ENCODE data around the gene CYP2J2. TPM values are rescaled to one million over a fixed set of nuclear protein-coding genes. Genes with fewer than 3 reads are reported as not detected.
"Not testable (repeated sequence)": the region's sequence is repeated elsewhere in the genome, so short reads cannot be mapped to it uniquely, and the experiment has no call there.

CYP2J2 gene
- total RNA-seq, 1 experiment from 2014 or later, result 0.72 TPM

DNA sequence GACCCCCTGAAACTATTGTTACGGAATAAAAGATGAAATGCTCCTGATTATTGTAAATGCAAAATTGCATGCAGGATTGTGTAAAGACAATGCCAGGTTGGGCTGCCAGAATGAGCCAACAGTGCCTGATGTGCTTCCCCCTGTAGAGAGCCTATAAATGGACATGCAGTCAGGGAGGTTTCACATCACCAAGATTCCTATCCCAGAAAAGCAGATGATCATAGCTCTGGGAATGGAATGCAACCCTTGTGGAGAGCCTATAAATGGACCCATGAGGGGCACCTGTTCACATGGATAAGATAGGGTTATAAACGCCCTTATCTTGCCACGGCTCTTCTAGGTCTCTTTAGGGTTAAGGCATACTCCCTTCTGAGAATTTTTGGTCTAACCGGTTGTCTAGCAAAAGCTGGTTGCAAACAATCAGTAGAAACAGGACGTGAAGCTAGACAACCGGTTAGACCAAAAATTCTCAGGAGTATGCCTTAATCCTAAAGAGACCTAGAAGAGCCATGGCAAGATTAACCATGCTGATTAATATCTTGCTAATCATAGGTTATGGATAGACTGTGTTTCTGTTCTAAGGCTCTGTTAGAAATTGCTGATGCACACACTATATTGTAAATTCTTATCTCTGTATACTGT is 5.2 kb downstream of the CYP2J2 start:
- DNase-seq (ENCODE audit: low read depth), result not testable (repeated sequence)

DNA sequence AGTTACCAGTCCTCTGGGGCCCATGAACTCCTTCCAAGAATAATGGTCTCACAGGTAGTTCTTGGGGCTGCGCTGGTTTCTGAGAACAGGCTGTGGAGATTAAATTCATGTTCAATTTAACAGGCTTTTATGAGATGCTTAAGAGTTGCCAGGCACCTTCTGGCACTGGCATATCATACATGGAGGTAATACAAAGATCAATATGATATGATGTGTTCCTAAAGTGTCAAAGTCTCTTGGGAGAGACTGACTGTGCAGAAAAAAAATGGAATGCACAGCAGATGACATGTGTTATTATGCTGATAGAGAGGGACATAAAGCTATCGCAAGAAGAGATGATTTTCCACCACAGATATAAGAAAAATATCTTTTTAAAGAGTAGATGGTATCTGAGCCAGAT is 6.8 kb downstream of the CYP2J2 start:
- no peak for DNase-seq (ENCODE audit: low read depth)

DNA sequence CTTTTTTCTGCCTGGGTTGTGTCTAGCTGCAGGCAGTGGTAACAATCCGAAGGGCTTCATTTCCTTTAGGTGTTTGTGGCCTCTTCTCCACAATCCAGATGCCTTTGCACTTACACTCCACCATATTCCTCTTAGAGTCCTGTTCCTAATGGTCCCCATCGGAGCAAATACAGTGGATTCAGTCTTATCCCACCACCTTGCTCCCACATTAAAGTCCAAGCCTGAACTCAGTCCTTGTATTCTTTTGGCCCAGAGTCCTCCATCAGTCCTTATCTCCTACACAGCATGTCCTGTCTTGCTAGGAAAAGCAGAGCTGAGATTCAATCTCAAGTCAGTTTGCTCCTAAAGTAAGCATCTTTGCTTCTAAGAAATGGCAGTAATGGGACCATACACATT is 8.8 kb downstream of the CYP2J2 start:
- no peak for DNase-seq (ENCODE audit: low read depth)

DNA sequence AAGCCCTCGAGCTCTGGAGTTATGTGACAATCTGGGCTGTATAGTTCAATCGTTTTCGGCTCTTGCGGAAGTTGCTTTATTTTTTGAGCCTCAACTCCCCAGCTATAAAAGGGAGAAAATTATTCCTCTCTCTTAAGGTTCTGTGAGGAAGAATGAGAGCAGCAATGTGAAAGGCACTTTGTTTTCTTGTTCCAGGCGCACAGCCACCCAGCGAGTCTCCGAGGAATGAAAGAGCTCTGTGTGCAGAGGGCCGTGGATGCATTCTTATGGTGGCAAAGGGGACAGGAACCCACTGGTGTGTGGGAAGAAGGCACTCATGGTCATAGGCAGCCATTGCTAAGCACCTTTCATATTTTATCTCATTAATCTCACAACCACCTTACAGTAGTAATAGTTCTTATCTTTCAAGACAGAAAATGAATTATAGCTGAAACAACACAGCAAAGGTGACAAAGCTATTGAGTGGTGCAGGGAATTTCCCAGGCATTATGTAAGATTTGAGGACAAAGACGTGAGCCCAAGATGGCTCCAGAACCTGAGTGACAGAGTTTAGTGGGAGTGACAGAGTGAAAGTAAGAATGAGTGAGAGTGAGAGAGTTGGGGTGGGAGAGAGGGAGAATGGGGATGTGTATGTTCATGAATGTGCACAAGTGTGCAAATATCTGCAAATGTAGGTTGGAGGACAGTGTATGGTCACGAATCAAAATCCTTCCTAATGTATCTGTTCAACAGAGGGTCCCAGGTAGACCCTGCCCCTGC is 9.4 kb downstream of the CYP2J2 start:
- peak; percentile 27 for DNase-seq (ENCODE audit: low read depth)

- no peak for DNase-seq (ENCODE audit: low read depth)
Observed at GRCh38 chr1:59915516-59915915, 11.1 kb downstream of the CYP2J2 start.

DNA sequence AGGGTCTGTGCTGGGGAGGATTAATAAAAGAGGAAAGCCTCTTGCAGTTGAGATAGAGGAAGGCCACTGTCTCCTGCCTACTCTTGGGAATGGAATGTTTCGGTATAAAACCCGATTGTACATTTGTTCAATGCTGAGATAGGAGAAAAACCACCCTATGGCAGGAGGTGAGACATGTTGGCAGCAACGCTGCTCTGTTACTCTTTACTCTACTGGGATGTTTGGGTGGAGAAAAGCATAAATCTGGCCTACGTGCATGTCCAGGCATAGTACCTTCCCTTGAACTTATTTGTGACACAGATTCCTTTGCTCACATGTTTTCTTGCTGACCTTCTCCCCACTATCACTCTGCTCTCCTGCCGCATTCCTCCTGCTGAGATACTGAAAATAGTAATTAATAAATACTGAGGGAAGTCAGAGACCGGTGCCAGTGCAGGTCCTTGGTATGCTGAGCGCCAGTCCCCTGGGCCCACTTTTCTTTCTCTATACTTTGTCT is 11.7 kb downstream of the CYP2J2 start:
- not testable (repeated sequence) for DNase-seq (ENCODE audit: low read depth)

- DNase-seq (ENCODE audit: low read depth), result no peak
Observed at GRCh38 chr1:59908682-59909081, 17.9 kb downstream of the CYP2J2 start.

GRCh38 chr1:59908084-59908483 is 18.5 kb downstream of the CYP2J2 start:
- DNase-seq (ENCODE audit: low read depth), result no peak

- DNase-seq (ENCODE audit: low read depth), result no peak
Observed at GRCh38 chr1:59906931-59907330, 19.6 kb downstream of the CYP2J2 start.

DNA sequence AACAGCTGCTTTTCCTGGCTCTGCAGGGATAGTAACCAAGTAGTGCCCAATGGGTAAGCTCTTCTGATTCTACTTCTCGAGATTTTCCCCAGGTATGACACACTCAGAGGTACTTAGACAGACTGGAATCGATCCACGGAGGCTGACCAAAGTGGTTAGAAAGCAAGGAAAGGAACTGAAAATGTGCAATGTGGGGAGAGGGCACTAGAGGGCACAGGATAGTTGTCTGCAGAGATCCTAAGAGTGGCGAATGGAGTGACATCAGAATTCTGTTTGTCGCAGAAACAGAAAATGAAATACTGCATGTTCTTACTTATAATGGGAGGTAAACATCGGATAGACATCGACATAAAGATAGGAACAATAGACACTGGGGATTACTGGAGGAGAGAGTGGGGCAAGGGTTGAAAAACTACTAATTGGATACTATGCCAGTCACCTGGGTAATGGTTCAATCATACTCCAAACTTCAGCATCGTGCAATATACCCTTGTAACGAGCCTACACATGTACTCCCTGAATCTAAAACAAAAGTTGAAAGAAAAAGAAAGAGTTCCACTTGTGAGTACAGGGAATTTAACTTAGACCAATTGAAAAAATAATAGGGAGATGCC is 23.3 kb downstream of the CYP2J2 start:
- peak; percentile 24 for DNase-seq (ENCODE audit: low read depth)

GRCh38 chr1:59901770-59902388 is 24.7 kb downstream of the CYP2J2 start:
- DNase-seq (ENCODE audit: low read depth), result no peak

DNA sequence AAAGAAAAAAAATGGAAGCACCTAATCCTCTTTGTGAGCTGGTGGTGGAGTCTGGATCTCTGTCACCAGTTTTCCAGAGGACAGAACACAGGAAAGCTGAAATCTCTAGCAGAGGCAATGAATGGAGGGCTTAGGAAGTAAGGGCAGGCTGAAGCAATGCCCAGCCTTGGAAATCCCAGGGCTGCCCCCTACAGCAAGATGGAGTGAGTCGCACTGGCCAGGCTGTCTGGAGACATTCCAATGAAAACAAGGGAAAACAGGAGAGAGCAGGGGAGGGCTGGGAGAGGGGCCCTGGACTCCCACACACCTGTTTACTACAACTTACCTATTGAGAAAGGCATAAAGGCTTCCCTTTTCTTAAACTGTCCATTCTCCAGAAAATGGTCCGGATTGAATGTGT is 25.9 kb downstream of the CYP2J2 start:
- DNase-seq (ENCODE audit: low read depth), result peak; percentile 7

GRCh38 chr1:59898927-59899326 is 27.6 kb downstream of the CYP2J2 start:
- no peak for DNase-seq (ENCODE audit: low read depth)

GRCh38 chr1:59897165-59897564 is 29.4 kb downstream of the CYP2J2 start:
- no peak for DNase-seq (ENCODE audit: low read depth)

DNA sequence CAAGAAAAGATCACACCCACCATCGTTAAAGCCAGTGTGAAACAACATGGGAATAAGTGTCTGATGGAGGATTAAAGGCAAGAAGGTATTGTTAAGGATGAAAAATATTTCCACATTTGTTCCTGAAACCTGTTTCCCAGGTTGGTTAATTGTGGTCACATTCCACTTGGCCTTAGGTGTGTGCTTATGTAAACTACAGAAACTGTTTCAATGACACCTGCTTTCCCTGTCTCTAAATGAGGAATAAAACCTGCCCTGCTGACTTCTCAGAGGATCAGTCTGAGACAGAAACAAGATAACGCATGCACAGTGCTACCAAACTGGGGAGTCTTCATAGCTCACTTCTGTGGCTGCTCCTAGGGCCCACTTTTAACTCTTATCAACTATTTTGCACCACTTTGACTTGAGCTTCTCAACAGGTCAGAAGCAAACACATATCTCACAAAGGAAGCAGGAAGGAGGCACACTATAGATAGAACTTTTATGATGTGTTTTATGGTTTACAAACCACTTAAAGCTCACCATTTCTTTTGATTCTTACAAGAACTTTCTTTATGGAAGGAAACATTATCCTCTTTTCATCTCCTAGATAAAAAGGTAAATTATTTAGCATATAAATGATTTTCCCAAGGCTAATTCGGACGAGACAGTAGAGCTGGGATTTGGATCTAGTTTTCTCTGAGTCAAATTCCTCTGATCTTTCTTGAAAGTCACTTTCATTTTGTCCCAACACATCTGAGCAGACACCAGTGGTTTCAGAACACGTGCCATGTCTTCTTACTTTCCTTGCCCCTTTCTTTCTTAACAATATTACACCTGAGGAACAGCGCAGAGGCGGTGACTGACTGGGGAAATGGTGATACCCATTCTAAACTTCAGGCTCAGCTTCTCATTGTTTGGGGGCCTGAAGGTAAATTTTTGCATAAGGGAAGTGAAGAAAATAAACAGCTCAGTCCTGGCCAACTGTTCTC is 33.4 kb downstream of the CYP2J2 start:
- no peak for DNase-seq (ENCODE audit: low read depth)

DNA sequence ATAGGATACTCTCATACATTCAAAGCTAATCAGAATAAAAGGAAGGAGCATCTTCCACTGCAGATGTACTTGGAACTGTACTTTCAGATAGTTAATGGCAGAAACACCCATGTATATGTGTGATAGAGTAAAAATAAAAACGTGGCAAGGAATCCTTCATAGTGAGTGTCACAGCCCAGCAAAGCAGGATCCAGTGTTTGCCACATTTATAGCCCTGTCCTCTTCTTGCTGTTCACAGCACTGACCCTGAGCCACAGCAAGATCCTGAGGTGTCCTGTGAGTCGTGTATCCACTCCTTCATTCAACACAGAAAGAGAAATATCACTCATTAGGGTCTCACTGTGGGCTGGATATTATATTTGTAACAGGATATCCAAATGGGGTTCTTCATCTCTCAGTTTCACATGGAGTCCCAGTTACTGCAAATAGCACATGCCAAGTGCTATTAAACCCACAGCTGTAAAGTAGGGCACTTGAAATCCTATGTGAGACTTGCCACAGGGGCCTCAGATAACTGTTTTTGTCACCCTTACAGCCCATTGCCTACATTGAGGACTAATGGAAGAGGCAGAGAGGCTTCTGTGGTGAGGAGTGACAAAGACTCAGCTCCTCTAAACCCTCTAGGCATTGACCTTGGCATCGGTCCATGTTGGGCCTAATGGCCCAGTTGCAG is 41.3 kb downstream of the CYP2J2 start:
- no peak for DNase-seq (ENCODE audit: low read depth)

DNA sequence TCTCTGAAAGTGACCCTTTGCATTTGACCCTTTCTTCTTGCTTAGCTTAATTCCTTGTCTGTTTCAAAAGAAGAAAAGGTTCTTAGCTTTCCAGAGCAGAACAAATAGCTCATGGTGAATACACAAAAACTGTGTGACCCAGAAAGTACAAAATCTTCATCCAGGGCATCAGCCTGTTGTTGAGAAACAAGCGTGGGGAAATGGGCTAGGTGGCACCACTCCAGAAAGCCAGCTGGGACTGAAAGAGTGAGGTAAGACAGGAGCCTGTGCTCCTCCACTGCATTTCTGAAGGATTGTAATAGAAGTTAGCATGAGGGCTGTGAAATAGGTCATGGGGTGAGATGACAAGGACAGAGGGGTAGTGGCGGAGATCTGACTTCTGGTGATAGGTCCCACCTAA is 45.8 kb downstream of the CYP2J2 start:
- DNase-seq (ENCODE audit: low read depth), result no peak

DNA sequence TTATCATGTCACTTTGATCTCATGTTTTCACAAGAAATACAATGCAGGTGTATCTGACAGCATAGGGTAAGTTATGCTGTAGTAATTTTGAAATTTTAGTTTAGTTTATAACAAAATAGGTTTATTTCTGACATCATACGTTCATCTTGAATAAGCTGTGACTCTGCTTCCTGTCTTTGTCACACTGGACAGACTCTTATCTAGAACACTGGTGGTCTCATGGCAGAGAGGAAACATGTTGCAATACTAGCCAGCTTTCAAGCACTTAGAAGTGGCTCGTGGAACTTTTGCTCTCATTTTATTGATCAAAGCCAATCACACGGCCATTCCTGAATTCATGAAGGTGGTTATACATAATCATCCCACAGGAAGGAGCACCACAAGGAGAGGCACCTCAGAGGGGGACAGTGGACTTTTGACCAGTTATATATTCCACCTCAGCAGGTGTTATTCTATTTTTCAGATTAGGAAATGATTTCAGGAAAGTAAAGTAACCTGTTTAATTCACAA is 46.5 kb downstream of the CYP2J2 start:
- no peak for DNase-seq (ENCODE audit: low read depth)

DNA sequence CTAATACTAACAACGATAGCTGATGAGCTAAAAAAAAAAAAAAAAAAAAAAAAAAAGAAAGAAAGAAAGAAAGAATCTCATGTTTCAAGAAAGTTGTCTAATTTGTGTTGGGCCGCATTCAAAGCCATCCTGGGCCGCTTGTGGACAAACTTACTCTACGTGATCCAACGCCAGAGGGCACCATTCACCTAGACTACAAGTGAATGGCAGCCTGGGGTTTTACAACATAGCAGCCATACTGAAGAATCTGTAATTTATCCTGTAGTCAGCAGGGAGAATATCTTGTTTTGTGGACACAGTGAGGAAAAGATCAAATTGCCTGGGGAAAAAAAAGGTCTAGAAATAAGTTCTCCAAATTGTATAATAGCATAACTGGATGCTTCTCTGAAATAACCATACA is 47.0 kb downstream of the CYP2J2 start:
- DNase-seq (ENCODE audit: low read depth), result peak; percentile 49

DNA sequence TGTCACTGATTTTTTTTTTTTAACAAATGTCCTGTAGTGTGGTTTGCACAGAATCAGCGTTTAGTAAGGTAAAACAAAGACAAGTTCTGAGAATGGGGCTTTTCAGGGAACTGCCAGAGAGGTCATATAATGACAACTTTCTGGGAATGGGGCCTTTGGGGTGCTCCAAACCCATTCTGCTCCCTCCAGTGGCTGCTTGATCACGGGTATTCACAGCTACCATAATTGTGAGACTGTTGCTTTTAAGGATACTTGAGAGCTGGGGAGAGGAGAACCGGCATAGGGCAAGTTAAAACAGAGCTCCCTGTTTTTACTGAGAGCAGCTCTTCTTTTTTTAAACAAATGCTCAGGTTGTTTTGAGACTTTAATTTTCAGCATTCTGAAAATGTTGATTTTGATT is 48.2 kb downstream of the CYP2J2 start:
- DNase-seq (ENCODE audit: low read depth), result no peak

Data from RPMI7951 (cell line).